ENCODE results near the gene FAM107B. TPM values are rescaled to one million over a fixed set of nuclear protein-coding genes. Genes with fewer than 3 reads are reported as not detected.
"Not testable (repeated sequence)": the region's sequence is repeated elsewhere in the genome, so short reads cannot be mapped to it uniquely, and the experiment has no call there.

FAM107B gene
- total RNA-seq, 1 donor from 2014 or later = 145 TPM

DNA sequence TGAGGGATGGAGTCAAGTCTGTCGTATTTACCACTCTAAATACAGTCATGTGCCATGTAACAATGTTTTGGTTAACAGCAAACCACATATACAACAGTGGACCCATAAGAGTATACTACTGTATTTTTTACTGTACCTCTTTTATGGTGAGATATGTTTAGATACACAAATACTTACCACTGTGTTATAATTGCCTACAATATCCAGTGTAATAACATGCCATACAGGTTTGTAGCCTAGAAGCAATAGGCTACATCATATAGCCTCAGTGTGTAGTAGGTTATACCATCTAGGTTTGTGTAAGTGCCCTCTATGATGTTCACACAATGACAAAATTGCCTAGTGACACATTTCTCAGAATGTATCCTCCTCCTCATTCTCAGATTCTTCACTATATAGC, 110.4 kb downstream of the FAM107B start:
- no peak for DNase-seq (ENCODE audit: low spot score)

DNA sequence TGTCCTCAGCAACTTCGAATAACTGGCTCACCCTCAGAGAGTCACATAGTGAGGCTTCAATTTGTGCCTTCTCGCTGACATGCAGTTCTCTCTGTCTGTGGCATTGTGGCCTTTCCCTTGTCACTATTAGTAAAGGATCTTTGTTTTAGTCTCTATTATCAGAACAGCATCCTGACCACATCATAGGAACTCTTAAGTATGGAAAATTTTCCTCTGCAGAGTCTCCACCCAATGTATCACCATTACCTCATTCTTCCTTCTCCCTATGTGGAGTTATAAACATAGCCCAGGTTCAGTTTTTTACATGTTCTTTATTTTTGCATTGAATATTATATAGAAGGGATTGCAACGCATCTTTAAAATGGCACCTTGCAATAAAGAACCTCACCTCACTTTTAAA, 112.9 kb downstream of the FAM107B start:
- no peak for DNase-seq (ENCODE audit: low spot score)

GRCh38 chr10:14660831-14661230, 113.9 kb downstream of the FAM107B start:
- no peak for DNase-seq (ENCODE audit: low spot score)

GRCh38 chr10:14659626-14660196, 115.0 kb downstream of the FAM107B start:
- DNase-seq (ENCODE audit: low spot score) = no peak

GRCh38 chr10:14659137-14659536, 115.6 kb downstream of the FAM107B start:
- not testable (repeated sequence) for DNase-seq (ENCODE audit: low spot score)

GRCh38 chr10:14658331-14659127, 116.2 kb downstream of the FAM107B start:
- DNase-seq (ENCODE audit: low spot score) = no peak

DNA sequence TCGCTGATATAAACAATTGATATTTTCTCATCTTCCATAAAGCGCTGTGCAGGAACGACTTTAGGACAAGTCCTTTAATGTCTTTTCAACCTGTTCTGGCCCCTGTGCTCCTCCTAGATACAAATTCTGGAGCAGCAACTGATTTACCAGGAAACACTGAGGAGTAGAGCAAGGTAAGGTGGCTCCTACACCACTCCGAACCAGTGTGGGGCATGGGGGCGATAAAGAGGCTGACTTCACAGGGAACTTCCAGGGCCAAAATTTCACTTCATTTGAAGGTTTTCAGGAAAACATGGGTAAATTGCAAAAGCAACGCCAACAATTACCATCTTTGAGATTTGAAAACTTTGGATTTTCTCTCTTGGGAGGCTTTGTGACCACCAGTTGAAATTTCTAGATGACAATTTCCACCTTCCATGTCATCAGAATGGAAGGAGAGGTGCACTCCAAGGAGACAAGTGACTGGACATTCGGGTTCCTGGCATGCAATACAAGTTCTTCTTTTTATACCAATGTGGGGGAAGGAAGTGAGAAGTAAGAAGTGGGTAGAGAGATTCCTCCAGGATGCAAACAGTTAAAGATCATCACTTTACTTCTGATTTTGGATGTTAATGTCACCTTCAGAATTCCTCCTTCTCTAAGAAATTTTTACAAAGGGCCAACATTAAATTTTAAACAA, 118.5 kb downstream of the FAM107B start:
- DNase-seq (ENCODE audit: low spot score) = no peak

GRCh38 chr10:14654821-14655382, 119.8 kb downstream of the FAM107B start:
- DNase-seq (ENCODE audit: low spot score) = no peak

DNA sequence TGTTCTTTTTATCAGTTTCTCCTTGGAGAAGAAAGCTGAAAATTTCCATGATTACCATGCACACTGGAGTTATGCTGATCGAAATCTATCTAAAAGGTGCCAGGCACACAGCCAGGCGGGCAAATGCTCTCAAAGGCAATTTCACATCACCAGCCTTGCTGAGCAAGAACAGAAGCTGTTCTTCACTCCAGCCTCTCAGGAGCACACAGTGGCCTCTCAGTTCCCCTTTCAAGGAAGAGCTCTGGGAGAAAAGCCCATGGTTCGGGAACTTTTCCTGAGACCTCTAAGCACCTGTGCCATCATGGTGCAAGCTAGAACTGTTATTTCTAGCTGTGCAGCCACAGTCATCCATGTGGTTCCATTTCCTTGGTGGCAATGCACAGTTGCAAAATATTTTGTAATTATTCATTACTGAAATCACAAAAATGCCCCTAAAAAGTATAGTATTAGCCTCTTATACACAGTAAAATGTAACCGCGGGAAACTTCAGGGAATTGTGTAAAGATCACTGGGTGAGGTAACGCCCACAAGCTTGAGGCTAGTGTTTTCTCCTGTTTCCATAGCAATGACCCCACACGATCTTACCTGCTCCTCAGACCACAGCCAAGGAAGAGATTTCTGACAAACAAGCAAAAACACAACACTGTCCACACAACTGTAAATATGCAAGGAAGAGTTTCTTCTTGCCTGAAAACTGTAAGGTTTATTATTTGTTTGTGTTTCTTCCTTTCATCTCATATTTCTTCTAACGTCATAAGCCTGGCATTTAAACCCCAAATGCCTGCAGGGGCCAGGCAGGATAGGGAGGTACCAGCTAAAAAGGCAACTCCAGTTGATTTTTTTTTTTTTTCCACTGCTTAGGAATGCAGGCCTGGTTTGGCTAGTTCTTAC, 121.2 kb downstream of the FAM107B start:
- DNase-seq (ENCODE audit: low spot score) = peak; percentile 43

DNA sequence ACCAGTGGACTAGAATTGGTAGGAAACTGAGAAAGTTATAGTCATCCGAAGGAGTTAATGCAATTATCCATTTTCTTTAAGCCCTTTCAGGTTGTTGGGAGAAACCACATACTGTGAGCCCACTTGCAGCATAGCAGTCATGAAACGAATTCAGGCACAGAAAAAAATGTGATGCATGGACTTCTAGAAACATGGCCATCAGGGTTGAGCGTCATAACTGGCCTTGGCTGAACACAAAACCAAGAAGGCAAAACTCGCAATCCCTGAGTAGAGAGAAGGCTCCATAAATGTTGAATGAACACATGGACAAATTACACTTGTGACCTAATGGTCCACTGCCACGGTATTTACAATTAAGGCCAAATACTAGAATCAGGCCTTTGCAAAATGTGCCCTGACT, 121.9 kb downstream of the FAM107B start:
- no peak for DNase-seq (ENCODE audit: low spot score)

GRCh38 chr10:14652067-14652466, 122.6 kb downstream of the FAM107B start:
- no peak for DNase-seq (ENCODE audit: low spot score)

DNA sequence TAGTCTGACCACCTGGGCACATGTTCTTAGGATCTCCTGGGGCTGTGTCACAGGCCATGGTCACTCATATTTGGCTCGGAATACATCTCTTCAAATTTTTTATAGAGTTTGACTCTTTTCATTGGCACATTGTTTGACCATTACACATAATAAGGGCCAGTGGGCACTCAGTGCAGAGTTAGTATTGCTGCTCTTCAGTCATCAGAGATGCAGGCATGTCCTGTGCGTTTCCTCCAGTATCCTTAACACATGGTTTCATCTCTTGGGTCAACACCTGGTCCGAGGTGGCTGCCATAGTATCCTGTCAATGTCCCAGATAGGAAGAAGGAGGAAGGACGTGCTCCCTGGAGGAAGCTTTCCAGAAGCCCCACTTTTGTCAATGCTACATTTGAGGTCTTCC, 125.0 kb downstream of the FAM107B start:
- no peak for DNase-seq (ENCODE audit: low spot score)

- no peak for DNase-seq (ENCODE audit: low spot score)
These were observed 125.8 kb downstream of the FAM107B start for GRCh38 chr10:14648946-14649345.

- peak; percentile 81 for DNase-seq (ENCODE audit: low spot score)
These were observed 126.5 kb downstream of the FAM107B start for GRCh38 chr10:14648005-14648765.

DNA sequence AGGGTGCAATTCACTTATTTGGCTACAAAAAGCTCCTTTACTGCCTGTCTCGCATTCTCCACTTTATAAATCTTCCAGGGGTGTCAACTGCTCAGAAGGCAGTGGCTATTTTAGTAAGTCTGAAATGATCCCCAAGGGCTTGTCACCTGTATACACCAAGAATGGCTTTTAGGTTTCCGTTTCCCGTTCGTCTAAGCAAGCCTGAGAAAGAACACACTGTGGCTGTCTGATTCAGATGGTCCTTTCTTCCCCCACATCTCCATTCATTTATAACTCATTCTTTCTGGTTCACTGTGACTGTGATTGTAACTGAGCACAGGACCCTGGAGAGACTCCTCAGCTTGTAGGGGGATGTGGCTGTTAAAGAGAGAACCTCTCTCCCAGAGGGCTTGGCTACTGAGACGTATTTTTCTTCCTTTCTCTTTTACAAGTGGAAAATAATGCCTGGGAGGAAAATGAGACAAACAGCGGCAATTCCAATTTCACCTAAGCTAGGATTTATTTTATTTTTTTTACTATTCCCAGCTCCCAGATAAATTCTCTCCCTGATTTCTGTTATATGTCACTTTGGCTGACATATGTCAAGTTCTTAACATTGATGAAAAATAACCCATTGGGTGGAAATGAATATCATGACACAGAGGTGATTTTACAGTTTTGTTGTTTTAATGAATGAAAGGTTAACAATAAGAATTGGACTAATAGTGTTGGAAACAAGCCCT, 129.3 kb downstream of the FAM107B start:
- no peak for DNase-seq (ENCODE audit: low spot score)

- no peak for DNase-seq (ENCODE audit: low spot score)
These were observed 135.1 kb downstream of the FAM107B start for GRCh38 chr10:14639637-14640036.

GRCh38 chr10:14635043-14635710, 139.5 kb downstream of the FAM107B start:
- no peak for DNase-seq (ENCODE audit: low spot score)

DNA sequence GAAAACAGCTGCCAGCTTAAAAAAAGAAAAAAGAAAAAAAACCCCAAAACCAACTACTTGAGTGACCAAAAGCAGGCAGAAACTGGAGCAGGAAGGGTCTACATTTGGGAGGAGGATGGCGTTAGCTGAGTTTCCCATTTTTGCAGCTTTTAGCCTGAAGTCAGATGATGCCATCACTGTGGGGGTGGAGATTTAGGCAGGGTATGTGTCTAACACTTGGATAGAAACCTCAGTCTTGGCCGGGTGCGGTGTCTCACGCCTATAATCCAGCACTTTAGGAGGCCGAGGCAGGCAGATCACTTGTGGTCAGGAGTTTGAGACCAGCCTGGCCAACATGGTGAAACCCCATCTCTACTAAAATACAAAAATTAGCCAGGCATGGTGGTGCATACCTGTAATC, 140.1 kb downstream of the FAM107B start:
- DNase-seq (ENCODE audit: low spot score) = not testable (repeated sequence)

DNA sequence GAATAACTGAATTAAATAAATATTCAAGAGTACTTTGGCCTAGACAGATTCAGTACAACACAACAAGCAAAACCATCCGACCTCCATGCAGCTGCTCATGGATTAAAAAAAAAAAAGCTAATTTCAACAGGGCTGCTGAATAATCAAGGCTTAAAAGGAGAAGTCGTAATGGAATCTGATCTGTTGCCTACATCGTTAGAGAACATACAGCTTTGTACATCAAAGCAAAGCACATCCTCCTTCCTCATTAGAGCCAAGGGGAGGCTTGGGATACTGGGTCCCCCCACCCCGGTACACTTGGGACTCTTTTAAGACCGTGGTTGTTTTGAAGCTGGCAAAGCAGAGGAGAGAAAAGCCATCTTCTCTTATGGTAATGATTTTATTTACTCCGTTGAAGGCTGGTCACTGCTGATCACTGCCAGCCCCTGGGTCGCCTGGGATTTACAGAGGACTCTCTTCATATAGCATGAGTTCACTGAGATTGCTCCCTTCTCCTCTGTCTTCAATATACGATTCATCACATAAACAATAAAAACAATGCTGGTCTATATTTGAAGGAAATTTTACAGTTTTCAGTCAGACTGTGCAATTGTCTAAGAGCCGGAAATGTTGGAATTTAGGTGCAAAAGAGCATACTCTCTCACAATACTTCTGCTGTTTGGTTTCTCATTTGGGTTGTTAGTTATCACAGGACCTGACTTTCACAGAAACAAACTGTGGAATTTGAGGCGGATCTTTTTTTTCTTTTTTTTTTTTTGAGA, 148.8 kb downstream of the FAM107B start:
- no peak for DNase-seq (ENCODE audit: low spot score)

Measured in mucosa of gallbladder (tissue), 1 donor.